Activated CD4-positive, alpha-beta T cell treated with anti-CD3 and anti-CD28 coated beads, Interleukin-10, Interleukin-2, amounts not matched to agents 100 ng/mL and 50 ng/mL, durations not matched to agents 16 hours and 8 hours (primary cell): ENCODE measurements around the gene PKN2.
"Not testable (repeated sequence)": the region's sequence is repeated elsewhere in the genome, so short reads cannot be mapped to it uniquely, and the experiment has no call there.

Experiments
- DNase-seq: peaks from one replicate; pipeline ENCODE4 v3.0.0-alpha.2; 2020

PKN2 gene

GRCh38 chr1:88800382-88801051, 116.4 kb downstream of the PKN2 start:
- peak; percentile 50 for DNase-seq

GRCh38 chr1:88801575-88802208, 117.6 kb downstream of the PKN2 start:
- DNase-seq = no peak

DNA sequence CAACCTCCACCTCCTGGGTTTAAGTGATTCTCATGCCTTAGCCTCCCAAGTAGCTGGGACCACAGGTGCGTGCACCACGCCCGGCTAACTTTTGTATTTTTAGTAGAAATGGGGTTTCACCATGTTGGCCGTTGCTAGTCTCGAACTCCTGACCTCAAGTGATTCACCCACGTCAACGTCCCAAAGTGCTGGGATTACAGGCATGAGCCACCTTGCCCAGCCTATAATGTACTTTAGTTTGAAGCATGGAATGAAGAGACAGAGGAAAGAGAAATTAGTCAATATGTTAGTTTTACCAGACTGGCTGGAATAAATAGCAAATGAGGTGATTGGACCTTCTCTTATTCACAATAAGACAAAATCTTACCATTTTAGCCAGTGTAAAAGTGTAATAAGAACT, 118.3 kb downstream of the PKN2 start:
- no peak for DNase-seq

GRCh38 chr1:88802950-88803349, 118.9 kb downstream of the PKN2 start:
- no peak for DNase-seq

GRCh38 chr1:88803444-88803843, 119.4 kb downstream of the PKN2 start:
- no peak for DNase-seq

DNA sequence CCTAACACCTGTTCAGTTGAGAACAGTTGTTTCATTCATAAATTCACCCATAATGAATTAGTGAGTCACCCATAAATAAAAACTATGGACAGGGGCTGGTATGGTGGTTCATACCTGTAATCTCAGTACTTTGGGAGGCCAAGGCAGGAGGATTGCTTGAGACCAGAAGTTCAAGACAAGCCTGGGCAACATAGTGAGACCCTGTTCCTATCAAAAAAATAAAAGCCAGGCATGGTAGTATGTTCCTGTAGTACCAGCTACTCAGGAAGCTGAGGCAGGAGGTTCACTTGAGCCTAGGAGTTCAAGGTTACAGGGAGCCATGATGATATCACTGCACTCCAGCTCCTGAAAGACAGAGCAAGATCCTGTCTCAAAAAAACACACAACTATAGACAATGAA, 128.3 kb downstream of the PKN2 start:
- no peak for DNase-seq

- DNase-seq = no peak
Measured at GRCh38 chr1:88813471-88813870, 129.4 kb downstream of the PKN2 start.

DNA sequence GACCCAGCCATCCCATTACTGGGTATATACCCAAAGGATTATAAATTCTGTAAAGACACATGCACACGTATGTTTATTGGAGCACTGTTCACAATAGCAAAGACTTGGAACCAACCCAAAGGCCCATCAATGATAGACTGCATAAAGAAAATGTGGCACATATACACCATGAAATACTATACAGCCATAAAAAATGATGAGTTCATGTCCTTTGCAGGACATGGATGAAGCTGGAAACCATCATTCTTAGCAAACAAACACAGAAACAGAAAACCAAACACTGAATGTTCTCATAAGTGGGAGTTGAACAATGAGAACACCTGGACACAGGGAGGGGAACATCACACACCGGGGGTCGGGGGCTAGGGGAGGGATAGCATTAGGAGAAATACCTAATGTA, 135.6 kb downstream of the PKN2 start:
- DNase-seq = not testable (repeated sequence)

DNA sequence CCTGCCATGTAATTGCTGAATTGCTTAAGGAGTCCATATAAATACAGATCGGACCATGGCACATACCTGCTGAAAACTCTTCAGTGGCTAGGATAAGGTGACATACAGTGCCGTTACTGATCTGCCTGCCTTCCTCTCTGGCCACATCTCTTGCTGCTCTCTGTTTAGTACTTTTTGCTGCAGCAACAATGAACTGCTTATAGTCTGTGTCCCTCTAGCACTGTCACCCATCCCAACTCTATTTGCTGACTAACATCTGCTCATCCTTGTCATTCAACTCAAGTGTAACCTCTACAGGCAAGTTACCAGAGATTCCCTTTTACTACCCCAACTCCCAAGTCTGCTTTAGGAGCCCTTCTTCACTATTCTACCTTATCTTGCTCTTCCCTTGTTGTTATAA, 141.6 kb downstream of the PKN2 start:
- no peak for DNase-seq

GRCh38 chr1:88847643-88848042, 163.6 kb downstream of the PKN2 start:
- DNase-seq = no peak

DNA sequence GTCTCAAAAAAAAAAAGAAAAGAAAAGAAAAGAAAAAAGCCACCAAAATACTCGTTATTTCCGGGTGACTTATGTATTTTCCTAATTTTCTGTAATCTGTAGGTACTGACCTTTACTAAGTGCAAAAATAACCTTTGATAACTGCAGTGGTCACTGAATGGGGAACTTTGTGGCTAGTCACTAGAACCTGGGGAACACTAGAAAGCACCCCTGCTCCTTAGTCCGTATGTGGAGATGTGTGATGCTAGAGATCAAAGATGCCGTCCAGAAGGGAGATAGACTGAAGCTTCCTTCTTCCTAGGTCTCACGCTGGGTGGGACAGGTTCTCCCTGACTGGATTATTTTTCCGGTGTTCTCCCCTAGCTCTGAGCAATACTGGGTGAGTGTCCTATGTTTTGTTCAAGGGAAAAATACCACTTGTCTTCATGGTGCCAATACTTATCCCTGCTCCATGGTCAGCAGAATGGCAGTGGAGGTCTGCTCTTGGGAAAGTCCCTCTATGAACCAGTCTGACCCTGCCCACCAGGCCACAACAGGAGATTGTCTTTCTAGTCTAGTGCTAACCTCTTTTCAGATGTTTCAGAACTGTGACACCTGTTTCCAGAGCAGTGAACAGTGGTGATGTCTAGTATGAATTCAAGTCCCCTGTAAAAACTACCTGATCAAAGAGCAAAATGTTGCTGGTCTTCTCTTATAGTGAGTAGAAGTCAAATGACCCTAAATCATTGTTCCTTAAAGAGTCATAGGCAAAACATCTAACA, 167.4 kb downstream of the PKN2 start:
- no peak for DNase-seq

- peak; percentile 52 for DNase-seq
Measured at GRCh38 chr1:88867743-88868521, 183.9 kb downstream of the PKN2 start.

DNA sequence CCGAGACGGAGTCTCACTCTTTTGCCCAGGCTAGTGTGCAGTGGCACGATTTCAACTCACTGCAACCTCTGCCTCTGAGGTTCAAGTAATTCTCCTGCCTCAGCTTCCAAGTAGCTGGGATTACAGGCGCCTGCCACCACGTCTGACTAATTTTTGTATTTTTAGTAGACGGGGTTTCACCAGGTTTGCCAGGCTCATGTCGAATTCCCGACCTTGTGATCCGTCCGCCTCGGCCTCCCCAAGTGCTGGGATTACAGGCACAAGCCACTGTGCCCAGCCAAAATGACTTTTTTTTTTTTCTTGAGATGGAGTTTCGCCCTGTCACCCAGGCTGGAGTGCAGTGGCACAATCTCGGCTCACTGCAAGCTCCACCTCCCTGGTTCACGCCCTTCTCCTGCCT, 185.6 kb downstream of the PKN2 start:
- DNase-seq = not testable (repeated sequence)

- DNase-seq = no peak
Measured at GRCh38 chr1:88873737-88874349, 189.8 kb downstream of the PKN2 start.

- DNase-seq = no peak
Measured at GRCh38 chr1:88875595-88875994, 191.5 kb downstream of the PKN2 start.

DNA sequence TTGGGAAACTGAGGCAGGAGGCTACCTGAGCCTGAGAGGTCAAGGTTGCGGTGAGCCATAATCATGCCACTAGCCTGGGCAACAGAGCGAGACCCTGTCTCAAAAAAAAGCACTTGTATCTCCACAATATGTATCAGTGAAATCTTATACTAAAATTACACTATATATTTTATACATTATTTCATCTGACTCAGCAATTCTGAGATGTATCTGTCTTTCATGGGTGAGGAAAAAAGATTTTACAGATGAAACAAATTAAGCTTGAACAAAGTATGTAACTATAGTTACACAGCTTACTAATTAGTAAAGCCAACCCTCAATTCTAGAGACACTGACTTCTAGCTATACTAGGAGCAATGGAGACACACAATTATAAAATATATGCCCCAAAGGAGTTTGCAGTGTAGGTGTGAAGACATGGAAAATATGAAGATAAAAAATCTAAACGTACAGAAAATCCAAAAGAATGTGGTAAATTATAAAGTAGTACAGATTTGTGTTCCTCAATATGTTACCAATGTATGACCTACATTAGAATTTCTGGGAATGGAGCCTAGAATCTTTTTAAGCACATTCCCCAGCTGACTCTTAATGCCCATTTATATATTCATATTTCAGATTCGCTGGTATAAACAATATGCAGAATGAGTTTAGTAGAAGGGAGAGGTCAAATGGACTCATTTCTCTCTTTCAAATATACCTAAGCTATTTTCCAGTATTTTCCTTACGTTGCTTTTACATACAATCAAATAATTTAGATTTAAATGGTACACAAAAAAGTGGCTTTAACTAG, 192.7 kb downstream of the PKN2 start:
- no peak for DNase-seq

DNA sequence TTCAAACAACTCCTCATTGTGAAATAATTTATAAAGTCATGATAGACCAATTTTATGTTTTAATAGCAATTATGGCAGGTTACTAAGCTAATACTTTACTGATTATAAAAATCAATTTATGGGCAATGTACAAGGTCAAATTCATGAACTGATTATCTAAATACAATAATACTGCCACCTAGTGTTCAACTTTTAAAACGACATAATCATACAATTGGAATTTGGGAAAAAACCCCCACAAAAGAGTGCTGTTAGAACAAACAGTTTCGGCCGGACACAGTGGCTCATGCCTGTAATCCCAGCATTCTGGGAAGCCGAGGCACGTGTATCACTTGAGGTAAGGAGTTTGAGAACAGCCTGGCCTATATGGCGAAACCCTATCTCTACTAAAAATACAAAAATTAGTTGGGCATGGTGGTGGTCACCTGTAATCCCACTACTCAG, 193.3 kb downstream of the PKN2 start:
- DNase-seq = peak; percentile 24

DNA sequence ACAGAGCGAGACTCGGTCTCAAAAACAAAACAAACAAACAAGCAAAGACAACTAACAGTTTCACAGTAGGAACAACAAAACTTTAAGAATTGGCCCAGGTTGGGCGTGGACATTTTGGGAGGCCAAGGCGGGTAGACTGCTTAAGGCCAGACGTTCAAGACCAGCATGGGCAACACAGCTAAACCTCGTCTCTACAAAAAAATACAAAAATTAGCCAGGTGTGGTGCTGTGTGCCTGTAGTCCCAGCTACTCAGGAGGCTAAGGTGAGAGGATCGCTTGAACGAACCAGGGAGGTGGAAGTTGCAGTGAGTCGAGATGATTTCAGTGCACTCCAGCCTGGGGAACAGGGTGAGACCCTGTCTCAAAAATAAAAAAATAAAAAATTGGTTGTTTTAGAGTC, 193.8 kb downstream of the PKN2 start:
- DNase-seq = no peak

- DNase-seq = no peak
Measured at GRCh38 chr1:88878731-88879130, 194.7 kb downstream of the PKN2 start.

GRCh38 chr1:88880717-88881116, 196.6 kb downstream of the PKN2 start:
- DNase-seq = not testable (repeated sequence)

DNA sequence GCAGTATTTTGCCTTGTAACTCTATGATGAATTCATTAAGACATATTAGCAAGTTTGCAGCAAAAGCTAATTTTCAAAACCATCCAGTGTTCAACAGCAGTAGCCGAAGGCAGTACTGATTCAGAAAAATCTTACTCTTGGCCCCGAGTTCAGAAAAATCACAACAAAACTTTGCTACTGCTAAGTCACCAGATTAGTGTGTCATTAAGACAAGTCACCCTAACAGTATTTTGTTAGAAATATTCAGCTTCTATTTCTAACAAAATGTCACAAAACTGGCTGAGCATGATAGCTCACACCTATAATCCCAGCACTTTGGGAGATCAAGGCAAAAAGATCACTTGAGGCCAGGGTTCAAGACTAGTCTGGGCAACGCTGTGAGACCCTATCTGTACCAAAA, 199.1 kb downstream of the PKN2 start:
- DNase-seq = no peak
